OCI-LY7 (cell line): ENCODE data around the gene ABHD6. TPM values are rescaled to one million over a fixed set of nuclear protein-coding genes. Genes with fewer than 3 reads are reported as not detected.

ENCODE experiments used
- BruUV-seq: library from RNA; stranded (reverse); fragments of 400-500 nt; replicated peaks from 2 replicates; lab custom pipeline; 2021; lab: Mats Ljungman, UMichigan
- CTCF ChIA-PET: fragments of 300-600 bp; sonication (Branson Sonifier 250); formaldehyde crosslinking; loops from one replicate; lab custom pipeline; 2022; ENCODE audit warnings: antibody characterized with exemption; ENCODE audit not compliant: unreplicated experiment; lab: Charles Lee
- POLR2A ChIA-PET: fragments of 300-600 bp; sonication (Branson Sonifier 250); formaldehyde crosslinking; loops from one replicate; lab custom pipeline; 2022; ENCODE audit warnings: antibody characterized with exemption; lab: Charles Lee
- DNase-seq: peaks from one replicate; pipeline ENCODE4 v3.0.0-alpha.2; 2015; ENCODE audit warnings: low spot score
- H2AFZ ChIP-seq: fragments of 200-600 bp; sonication (generic), shearing (Covaris generic); 2 replicates; pipeline ENCODE4 v1.6.1; 2014; ENCODE audit warnings: mild to moderate bottlenecking, antibody characterized with exemption, low read length, moderate library complexity
- H3K27ac ChIP-seq: fragments of 200-600 bp; sonication (generic); 2 replicates; pipeline ENCODE4 v1.5.1; 2014; ENCODE audit warnings: mixed run types, low read depth, mild to moderate bottlenecking, moderate library complexity, low read length, inconsistent platforms; ENCODE audit not compliant: poor library complexity, severe bottlenecking
- H3K36me3 ChIP-seq: fragments of 200-600 bp; sonication (generic); 2 replicates; pipeline ENCODE4 v1.6.1; 2014; ENCODE audit warnings: mild to moderate bottlenecking, antibody characterized with exemption, low read length, moderate library complexity, mixed read lengths; ENCODE audit not compliant: insufficient read depth
- H3K4me1 ChIP-seq: fragments of 200-600 bp; sonication (generic); 2 replicates; pipeline ENCODE4 v1.5.1; 2014; ENCODE audit warnings: mild to moderate bottlenecking, low read length; ENCODE audit not compliant: insufficient read depth, poor library complexity, severe bottlenecking
- H3K4me2 ChIP-seq: fragments of 200-600 bp; sonication (generic); 2 replicates; pipeline ENCODE4 v1.6.1; 2014; ENCODE audit warnings: mild to moderate bottlenecking, low read length
- H3K4me3 ChIP-seq: fragments of 200-600 bp; sonication (generic); 2 replicates; pipeline ENCODE4 v1.5.1; 2014; ENCODE audit warnings: mild to moderate bottlenecking, low read depth, low read length; ENCODE audit not compliant: poor library complexity, severe bottlenecking
- H3K79me2 ChIP-seq: fragments of 200-600 bp; sonication (generic); 2 replicates; pipeline ENCODE4 v1.6.1; 2016; ENCODE audit warnings: low read depth, mild to moderate bottlenecking, low read length, moderate library complexity, mixed read lengths; ENCODE audit not compliant: insufficient read depth
- H3K9me2 ChIP-seq: fragments of 200-600 bp; sonication (generic); 2 replicates; pipeline ENCODE4 v1.6.1; 2016; ENCODE audit warnings: mild to moderate bottlenecking, low read length, mixed read lengths; ENCODE audit not compliant: insufficient read depth
- H3K9me3 ChIP-seq: fragments of 200-600 bp; sonication (generic); 2 replicates; pipeline ENCODE4 v1.6.1; 2014; ENCODE audit warnings: mild to moderate bottlenecking, mixed run types, low read length, mixed read lengths
- H4K20me1 ChIP-seq: fragments of 200-600 bp; sonication (generic); 2 replicates; pipeline ENCODE4 v1.6.1; 2014; ENCODE audit warnings: mild to moderate bottlenecking, antibody characterized with exemption, low read length, moderate library complexity, mixed read lengths; ENCODE audit not compliant: insufficient read depth
- EZH2phosphoT487 ChIP-seq: fragments of 200-600 bp; sonication (generic); IDR thresholded peaks from 2 replicates; pipeline ENCODE4 v1.6.1; 2018; ENCODE audit warnings: low read depth, borderline replicate concordance, mild to moderate bottlenecking, mixed run types, antibody characterized with exemption, low read length, moderate library complexity, mixed read lengths
- intact Hi-C: fragments of 100-400 bp; cut with micrococcal nuclease; formaldehyde crosslinking; loops from one replicate; pipeline ENCODE4 v1.10.0; 2022; ENCODE audit not compliant: unreplicated experiment
- total RNA-seq, 2 experiments: library from RNA; depleted of rRNA in 1 of 2; stranded (reverse); fragments of >200 nt in 1 of 2; shearing (Covaris generic) in 1 of 2; gene quantifications; 2 replicates each; pipeline ENCODE4 v1.2.3, GENCODE V29; 2014 to 2022
- TF ChIP-seq, protein P1 (sequence below): fragments of 200-600 bp; sonication (generic); conservative IDR thresholded peaks from 2 replicates; pipeline ENCODE4 v1.5.1; 2014; ENCODE audit warnings: mild to moderate bottlenecking, antibody characterized with exemption, low read length, moderate library complexity, mixed read lengths

Gene ABHD6
- total RNA-seq, 2 experiments from 2014 or later, result 5.8 to 10.7 TPM

DNA sequence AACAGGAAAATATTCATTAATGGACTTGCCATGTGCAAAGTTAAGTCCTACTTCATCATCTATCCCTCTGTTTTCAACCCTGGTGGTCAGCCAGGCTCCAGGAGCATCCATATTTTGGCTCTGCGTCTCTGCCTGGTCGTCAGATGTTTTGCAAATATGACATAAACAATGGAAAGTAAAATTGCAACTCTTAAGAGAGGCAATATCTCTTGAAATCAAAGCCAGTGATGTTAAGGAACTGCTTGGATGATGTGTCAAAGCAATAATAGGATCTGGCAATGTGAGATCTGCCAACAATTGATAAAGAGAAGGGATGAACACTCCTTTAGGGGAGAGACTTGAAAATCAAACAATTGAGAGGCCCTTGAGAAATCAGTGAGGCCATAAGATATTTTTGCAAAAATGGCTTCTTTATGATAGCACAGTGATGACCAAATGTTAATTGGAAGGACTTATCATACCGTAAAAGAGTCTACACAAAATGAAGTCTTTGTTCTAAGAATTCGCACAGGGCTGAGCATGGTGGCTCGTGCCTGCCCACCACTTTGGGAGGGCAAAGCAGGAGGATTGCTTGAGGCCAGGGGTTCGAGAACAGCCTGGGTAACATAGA is 6.5 kb downstream of the ABHD6 start:
- H3K4me1 ChIP-seq, result peaks cover under 1% of the 10 kb centered on the region
- no peak overlapping the region for H3K4me2 ChIP-seq
- no peak overlapping the region for H3K4me3 ChIP-seq
- ChIA-PET POLR2A (no interaction called here), CTCF (no interaction called here)
- intact Hi-C loops, result no loop called here
- H2AFZ ChIP-seq, result no peak overlapping the region
- no peaks in the 10 kb centered on the region for H3K79me2 ChIP-seq
- H3K9me3 ChIP-seq, result no peaks in the 10 kb centered on the region
- DNase-seq, result no peak
- no peak for TF ChIP-seq EZH2phosphoT487
- TF ChIP-seq, protein P1, sequence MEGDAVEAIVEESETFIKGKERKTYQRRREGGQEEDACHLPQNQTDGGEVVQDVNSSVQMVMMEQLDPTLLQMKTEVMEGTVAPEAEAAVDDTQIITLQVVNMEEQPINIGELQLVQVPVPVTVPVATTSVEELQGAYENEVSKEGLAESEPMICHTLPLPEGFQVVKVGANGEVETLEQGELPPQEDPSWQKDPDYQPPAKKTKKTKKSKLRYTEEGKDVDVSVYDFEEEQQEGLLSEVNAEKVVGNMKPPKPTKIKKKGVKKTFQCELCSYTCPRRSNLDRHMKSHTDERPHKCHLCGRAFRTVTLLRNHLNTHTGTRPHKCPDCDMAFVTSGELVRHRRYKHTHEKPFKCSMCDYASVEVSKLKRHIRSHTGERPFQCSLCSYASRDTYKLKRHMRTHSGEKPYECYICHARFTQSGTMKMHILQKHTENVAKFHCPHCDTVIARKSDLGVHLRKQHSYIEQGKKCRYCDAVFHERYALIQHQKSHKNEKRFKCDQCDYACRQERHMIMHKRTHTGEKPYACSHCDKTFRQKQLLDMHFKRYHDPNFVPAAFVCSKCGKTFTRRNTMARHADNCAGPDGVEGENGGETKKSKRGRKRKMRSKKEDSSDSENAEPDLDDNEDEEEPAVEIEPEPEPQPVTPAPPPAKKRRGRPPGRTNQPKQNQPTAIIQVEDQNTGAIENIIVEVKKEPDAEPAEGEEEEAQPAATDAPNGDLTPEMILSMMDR, result no peak
- no peaks in the 10 kb centered on the region for H4K20me1 ChIP-seq
- H3K27ac ChIP-seq, result no peak overlapping the region
- no peaks in the 10 kb centered on the region for H3K36me3 ChIP-seq
- no TSS peak for BruUV-seq
- no peaks in the 10 kb centered on the region for H3K9me2 ChIP-seq

DNA sequence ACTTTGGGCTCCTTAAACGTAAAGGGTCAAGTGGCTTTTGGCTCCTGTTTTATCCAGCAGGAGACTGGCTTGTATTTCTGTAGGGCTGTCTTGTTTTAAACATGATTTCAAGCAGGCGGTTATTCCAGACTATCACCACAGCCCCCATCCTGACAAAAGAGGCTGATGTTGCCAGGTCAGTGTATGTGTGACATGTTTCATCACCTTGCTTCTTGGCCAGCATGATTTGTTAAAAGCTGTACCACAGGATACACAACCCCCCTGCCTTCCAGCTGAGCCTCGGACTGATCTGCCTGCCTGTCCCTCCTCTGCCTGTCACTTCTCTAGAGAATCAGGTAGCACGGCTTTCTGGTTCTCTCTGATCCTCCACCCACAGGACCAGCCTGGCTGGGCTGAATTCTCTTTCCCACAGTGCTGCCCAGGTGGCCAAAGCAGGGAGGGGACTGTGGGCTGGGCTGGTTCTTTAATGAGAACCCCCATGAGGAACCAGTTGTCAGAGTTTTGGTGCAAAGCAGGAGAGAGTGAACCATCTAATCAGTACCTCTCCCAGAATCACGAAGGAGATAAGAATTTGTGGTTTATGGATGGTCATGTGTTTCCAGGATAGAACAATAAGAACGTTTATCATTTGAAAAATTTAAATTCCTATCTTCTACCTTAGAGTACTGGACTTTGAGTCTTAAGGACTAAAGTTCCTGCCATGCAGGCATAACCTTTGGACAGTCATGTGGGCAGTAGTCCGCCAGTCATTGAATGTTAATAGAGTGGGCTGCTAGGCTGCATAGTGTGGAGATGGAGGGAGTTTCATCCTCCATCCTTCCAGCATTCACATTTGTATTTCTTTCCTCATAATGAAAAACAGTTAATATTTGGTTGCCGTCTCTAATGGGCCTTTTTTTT is 8.8 kb downstream of the ABHD6 start:
- no peaks in the 10 kb centered on the region for H3K79me2 ChIP-seq
- ChIA-PET CTCF (no interaction called here), POLR2A (interaction anchor here (0.7 kb wide), 1 partner anchor 122 kb away, joined by 3 read pairs; no protein-coding TSS in a partner anchor)
- intact Hi-C loops, result no loop called here
- TF ChIP-seq EZH2phosphoT487, result no peak
- TF ChIP-seq, protein P1, result no peak
- H3K4me1 ChIP-seq, result no peaks in the 10 kb centered on the region
- no peak overlapping the region for H3K4me3 ChIP-seq
- no peaks in the 10 kb centered on the region for H3K9me2 ChIP-seq
- H2AFZ ChIP-seq, result no peak overlapping the region
- no peak overlapping the region for H3K4me2 ChIP-seq
- BruUV-seq, result no TSS peak
- H4K20me1 ChIP-seq, result no peaks in the 10 kb centered on the region
- no peak overlapping the region for H3K27ac ChIP-seq
- DNase-seq, result no peak
- H3K9me3 ChIP-seq, result no peaks in the 10 kb centered on the region
- no peaks in the 10 kb centered on the region for H3K36me3 ChIP-seq
